Trophoblast cell (in vitro differentiated cells and primary cell): ENCODE results near the gene THSD4.
A peak's percentile ranks its signal among the peaks of the same experiment; 100 is the strongest.

Experiments
- DNase-seq, 2 donors: peaks; one replicate each; pipeline ENCODE4 v3.0.0-alpha.2; 2016
- H2AFZ ChIP-seq: 2 replicates; pipeline ENCODE4 v1.6.1; 2013; ENCODE audit warnings: low read length, moderate library complexity, mild to moderate bottlenecking; ENCODE audit not compliant: insufficient read depth, poor library complexity
- H2AK5ac ChIP-seq: 2 replicates; pipeline ENCODE4 v1.6.1; 2013; ENCODE audit warnings: mild to moderate bottlenecking, low read length
- H2BK120ac ChIP-seq: 2 replicates; pipeline ENCODE4 v1.6.1; 2013; ENCODE audit warnings: low read length, mild to moderate bottlenecking, moderate library complexity; ENCODE audit not compliant: insufficient read depth, poor library complexity
- H2BK12ac ChIP-seq: 2 replicates; pipeline ENCODE4 v1.6.1; 2013; ENCODE audit warnings: mild to moderate bottlenecking, low read length, moderate library complexity
- H2BK5ac ChIP-seq: 2 replicates; pipeline ENCODE4 v1.6.1; 2013; ENCODE audit warnings: low read length, low read depth, moderate library complexity, mild to moderate bottlenecking; ENCODE audit not compliant: poor library complexity
- H3K14ac ChIP-seq: 2 replicates; pipeline ENCODE4 v1.6.1; 2013; ENCODE audit warnings: mild to moderate bottlenecking, low read length
- H3K18ac ChIP-seq: 2 replicates; pipeline ENCODE4 v1.6.1; 2013; ENCODE audit warnings: mild to moderate bottlenecking, low read length
- H3K23ac ChIP-seq: 2 replicates; pipeline ENCODE4 v1.6.1; 2013; ENCODE audit warnings: low read length
- H3K27ac ChIP-seq: 2 replicates; pipeline ENCODE4 v1.5.1; 2013; ENCODE audit warnings: low read depth, mild to moderate bottlenecking, inconsistent platforms, low read length, moderate library complexity
- H3K27me3 ChIP-seq: 2 replicates; pipeline ENCODE4 v1.6.1; 2013; ENCODE audit warnings: inconsistent platforms, mild to moderate bottlenecking, low read length, moderate library complexity; ENCODE audit not compliant: insufficient read depth
- H3K36me3 ChIP-seq, 2 experiments: 1 replicate in 1 of 2; 2 replicates in 1 of 2; pipeline ENCODE4 v1.6.1; 2013; ENCODE audit warnings: low read length in 2 of 2, mild to moderate bottlenecking in 2 of 2, moderate library complexity in 1 of 2; ENCODE audit not compliant: insufficient read depth in 2 of 2, control insufficient read depth in 1 of 2
- H3K4ac ChIP-seq: 2 replicates; pipeline ENCODE4 v1.6.1; 2013; ENCODE audit warnings: low read depth, mild to moderate bottlenecking, low read length, moderate library complexity
- H3K4me1 ChIP-seq, 2 experiments: 1 replicate in 1 of 2; 2 replicates in 1 of 2; pipeline ENCODE4 v1.6.1; 2013; ENCODE audit warnings: low read length in 2 of 2, mild to moderate bottlenecking in 2 of 2, moderate library complexity in 1 of 2; ENCODE audit not compliant: insufficient read depth in 2 of 2, control insufficient read depth in 1 of 2
- H3K4me2 ChIP-seq: 2 replicates; pipeline ENCODE4 v1.6.1; 2013; ENCODE audit warnings: inconsistent platforms, mild to moderate bottlenecking, low read length, moderate library complexity
- H3K4me3 ChIP-seq: 2 replicates; pipeline ENCODE4 v1.5.1; 2013; ENCODE audit warnings: mild to moderate bottlenecking, low read depth, low read length, inconsistent platforms
- H3K79me1 ChIP-seq: one replicate; pipeline ENCODE4 v1.6.1; 2013; ENCODE audit warnings: low read length
- H3K79me2 ChIP-seq: 2 replicates; pipeline ENCODE4 v1.6.1; 2013; ENCODE audit warnings: low read length, mild to moderate bottlenecking; ENCODE audit not compliant: control insufficient read depth, insufficient read depth, poor library complexity
- H3K9ac ChIP-seq: 2 replicates; pipeline ENCODE4 v1.6.1; 2013; ENCODE audit warnings: mild to moderate bottlenecking, low read length
- H3K9me3 ChIP-seq: 2 replicates; pipeline ENCODE4 v1.6.1; 2013; ENCODE audit warnings: low read depth, mild to moderate bottlenecking, control low read depth, inconsistent platforms, low read length; ENCODE audit not compliant: insufficient read depth
- H4K12ac ChIP-seq: 2 replicates; pipeline ENCODE4 v1.6.1; 2013; ENCODE audit warnings: low read depth, mild to moderate bottlenecking, low read length, moderate library complexity
- H4K8ac ChIP-seq: 2 replicates; pipeline ENCODE4 v1.6.1; 2013; ENCODE audit warnings: low read depth, mild to moderate bottlenecking, low read length, moderate library complexity
- H4K91ac ChIP-seq: one replicate; pipeline ENCODE4 v1.6.1; 2013; ENCODE audit warnings: low read depth, mild to moderate bottlenecking, low read length, moderate library complexity
- WGBS: extraction: QIAGEN DNeasy Blood & Tissue Kit; methylation state at CpG from one replicate; pipeline ENCODE4 v1.1.7; 2013; ENCODE audit warnings: missing lambda C conversion rate; ENCODE audit not compliant: insufficient read length, insufficient coverage; ENCODE audit errors: extremely low coverage; 5-methylcytosine and 5-hydroxymethylcytosine counted together

Gene THSD4

DNA sequence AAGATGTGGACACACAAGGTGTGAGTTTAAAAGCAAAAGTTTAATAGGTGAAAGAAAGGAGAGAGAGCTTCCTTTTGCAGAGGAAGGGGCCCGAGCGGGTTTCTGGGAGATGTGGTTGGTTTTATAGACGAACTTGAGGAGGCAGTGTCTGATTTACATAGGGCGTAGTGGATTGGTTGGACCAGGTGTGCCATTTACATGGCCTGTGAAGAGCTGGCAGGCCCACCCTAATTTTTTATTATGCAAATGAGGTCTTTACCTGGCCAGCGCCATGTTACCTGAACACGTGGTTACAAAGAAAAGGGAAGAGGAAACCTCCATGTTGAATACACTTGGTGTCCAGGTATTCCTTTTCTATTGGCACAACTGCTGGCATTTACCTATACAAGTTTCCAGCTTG lies 42.8 kb upstream of the THSD4 start:
- Histone ChIP-seq H3K36me3 (no peaks in the 10 kb centered on the region), H3K9me3 (peaks cover 2% of the 10 kb centered on the region), H2AK5ac (no peak overlapping the region), H3K4ac (no peak overlapping the region), H2BK12ac (no peak overlapping the region), H3K79me1 (no peaks in the 10 kb centered on the region), H3K14ac (no peak overlapping the region), H4K12ac (no peak overlapping the region), H2AFZ (no peak overlapping the region), H3K27ac (no peak overlapping the region), H2BK120ac (no peak overlapping the region), H3K18ac (no peak overlapping the region), H3K4me1 (no peaks in the 10 kb centered on the region), H3K23ac (no peak overlapping the region), H2BK5ac (no peak overlapping the region), H3K4me2 (no peak overlapping the region), H3K79me2 (no peaks in the 10 kb centered on the region), H4K8ac (no peak overlapping the region), H3K9ac (no peak overlapping the region), H4K91ac (no peak overlapping the region), H3K4me3 (no peak overlapping the region), H3K27me3 (no peaks in the 10 kb centered on the region)
- no CpG with 5 or more reads among the region's 6 CpGs for WGBS
- DNase-seq, result no peak

DNA sequence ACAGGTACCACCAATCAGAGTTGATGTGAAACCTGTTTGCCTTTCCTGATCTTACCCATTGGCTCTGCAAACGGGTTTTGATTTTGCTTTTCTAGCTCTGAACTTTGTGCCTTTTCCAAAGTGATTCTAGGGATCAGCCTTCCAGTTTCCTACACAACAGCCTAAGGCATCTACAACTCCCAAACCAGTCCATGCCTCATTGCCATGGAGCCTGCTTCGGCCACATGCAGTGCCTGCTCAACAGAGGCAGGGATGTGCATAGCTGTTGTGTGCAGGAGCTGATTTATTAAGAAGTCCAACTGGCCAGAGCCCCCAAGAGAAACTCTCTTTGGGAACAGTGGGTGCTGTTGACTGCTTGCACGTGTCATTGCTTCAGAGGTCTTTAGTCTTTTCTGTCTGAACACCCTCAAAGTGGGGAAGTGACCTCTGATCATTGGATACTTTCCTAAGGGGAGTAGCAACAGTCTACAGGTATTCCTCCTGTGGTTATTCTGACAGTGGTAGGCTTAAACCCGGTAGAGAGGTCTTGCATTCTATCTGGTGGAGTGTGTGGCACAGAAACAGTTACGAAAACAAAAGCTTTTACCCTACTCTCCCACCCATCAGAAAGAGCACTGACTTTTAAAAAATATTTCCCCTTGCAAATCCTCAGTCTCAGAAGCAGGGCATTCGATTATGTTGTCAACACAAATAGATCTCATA lies 36.6 kb upstream of the THSD4 start:
- Histone ChIP-seq H2AK5ac (no peak overlapping the region), H3K9me3 (peaks cover 2% of the 10 kb centered on the region), H3K23ac (no peak overlapping the region), H3K14ac (no peak overlapping the region), H2BK120ac (no peak overlapping the region), H3K79me1 (no peaks in the 10 kb centered on the region), H4K91ac (no peak overlapping the region), H2BK5ac (no peak overlapping the region), H4K8ac (no peak overlapping the region), H4K12ac (no peak overlapping the region), H3K79me2 (no peaks in the 10 kb centered on the region), H3K9ac (no peak overlapping the region), H3K36me3 (no peaks in the 10 kb centered on the region), H3K4ac (no peak overlapping the region), H3K4me2 (no peak overlapping the region), H3K18ac (no peak overlapping the region), H3K27me3 (no peaks in the 10 kb centered on the region), H2AFZ (no peak overlapping the region), H2BK12ac (no peak overlapping the region), H3K4me3 (no peak overlapping the region), H3K27ac (no peak overlapping the region), H3K4me1 (peaks cover 2 to 8% of the 10 kb centered on the region in 2 experiments)
- no peak for DNase-seq
- WGBS, result no CpG with 5 or more reads among the region's 6 CpGs

DNA sequence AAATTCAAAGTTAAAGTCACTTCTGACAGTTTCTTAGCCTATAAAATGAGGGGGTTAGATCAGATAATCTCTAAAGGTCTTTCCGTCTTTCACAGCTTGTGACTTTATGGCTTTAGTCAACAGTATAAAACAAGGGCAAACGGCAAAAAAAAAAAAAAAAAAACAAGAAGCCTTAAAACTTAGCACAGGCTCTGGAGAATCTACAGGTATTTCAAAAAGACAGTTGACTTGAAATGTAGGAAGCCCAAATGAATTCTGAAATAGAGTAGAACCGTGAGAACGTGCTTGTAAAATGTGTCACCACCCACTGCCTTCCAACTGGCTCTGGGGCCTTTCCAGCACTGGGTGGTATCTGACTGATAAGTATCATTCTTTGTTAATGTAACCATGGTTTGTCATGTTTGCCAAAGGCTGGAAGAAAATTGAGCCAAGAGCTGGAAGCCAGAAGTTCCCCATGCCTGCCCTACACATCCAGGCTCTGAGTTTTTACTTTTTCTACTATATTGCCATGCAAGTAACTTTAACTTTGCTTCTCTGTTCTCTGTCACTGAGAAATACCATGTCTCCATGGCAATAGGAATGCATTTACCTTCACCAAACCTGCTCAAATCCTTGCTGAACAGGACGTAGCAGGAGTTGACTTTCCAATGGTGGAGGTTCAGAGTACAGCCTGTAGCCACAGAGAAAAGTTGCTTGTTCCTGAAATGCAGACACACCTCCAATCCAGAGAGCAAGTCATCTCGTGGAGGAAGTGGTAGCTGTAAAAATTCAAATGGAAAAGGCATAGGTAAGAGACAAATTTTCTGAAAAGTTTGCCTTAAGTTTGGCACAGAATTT lies 35.8 kb upstream of the THSD4 start:
- Histone ChIP-seq H3K4me1 (peaks cover 2 to 8% of the 10 kb centered on the region in 2 experiments), H3K4me2 (no peak overlapping the region)
- WGBS, result no CpG with 5 or more reads among the region's 6 CpGs

DNA sequence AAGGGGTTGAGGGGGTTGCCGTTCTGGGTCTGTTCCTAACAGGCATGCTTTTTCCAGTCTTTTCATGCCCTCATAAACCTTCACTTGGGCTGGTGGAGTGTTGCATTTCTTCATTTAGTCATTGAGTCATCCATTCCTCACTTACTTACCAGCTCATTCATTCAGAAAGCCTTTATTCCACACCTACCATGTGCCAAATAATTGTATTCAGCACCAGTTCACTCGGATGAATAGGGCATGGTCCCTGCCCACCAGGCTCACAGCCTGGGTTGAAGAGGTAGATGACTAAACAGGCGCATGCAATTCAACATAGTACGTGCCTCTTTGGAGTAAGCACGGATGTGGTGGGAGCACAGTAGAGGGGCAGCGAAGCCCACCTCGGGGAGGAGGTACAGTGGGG lies 35.1 kb upstream of the THSD4 start:
- no CpG with 5 or more reads among the region's 7 CpGs for WGBS
- no peak overlapping the region for H4K12ac ChIP-seq
- peaks cover 2 to 8% of the 10 kb centered on the region in 2 experiments for H3K4me1 ChIP-seq
- no peak overlapping the region for H3K23ac ChIP-seq
- H2BK12ac ChIP-seq, result no peak overlapping the region
- H3K4me2 ChIP-seq, result no peak overlapping the region
- no peak overlapping the region for H3K14ac ChIP-seq
- no peak overlapping the region for H2AFZ ChIP-seq
- no peaks in the 10 kb centered on the region for H3K79me2 ChIP-seq
- H2BK5ac ChIP-seq, result no peak overlapping the region
- H3K36me3 ChIP-seq, result no peaks in the 10 kb centered on the region
- H3K9ac ChIP-seq, result no peak overlapping the region
- H3K27me3 ChIP-seq, result no peaks in the 10 kb centered on the region
- no peak overlapping the region for H3K4me3 ChIP-seq
- no peaks in the 10 kb centered on the region for H3K79me1 ChIP-seq
- peak in 1 of 2 donors; percentile 33 for DNase-seq
- H4K8ac ChIP-seq, result no peak overlapping the region
- H3K27ac ChIP-seq, result no peak overlapping the region
- no peak overlapping the region for H3K4ac ChIP-seq
- H2AK5ac ChIP-seq, result no peak overlapping the region
- no peak overlapping the region for H4K91ac ChIP-seq
- H3K9me3 ChIP-seq, result peaks cover 2% of the 10 kb centered on the region
- H3K18ac ChIP-seq, result no peak overlapping the region
- H2BK120ac ChIP-seq, result no peak overlapping the region

More for the DNA sequence above, 35.8 kb upstream of the THSD4 start:
- no peak overlapping the region for H3K9ac ChIP-seq
- H2BK12ac ChIP-seq, result no peak overlapping the region
- H2AK5ac ChIP-seq, result no peak overlapping the region
- no peak overlapping the region for H4K8ac ChIP-seq
- H3K27ac ChIP-seq, result no peak overlapping the region
- no peak overlapping the region for H2AFZ ChIP-seq
- H3K4me3 ChIP-seq, result no peak overlapping the region
- H3K27me3 ChIP-seq, result no peaks in the 10 kb centered on the region
- no peaks in the 10 kb centered on the region for H3K79me2 ChIP-seq
- peak; percentile 80 to 88 for DNase-seq
- H3K9me3 ChIP-seq, result peaks cover 2% of the 10 kb centered on the region
- H3K79me1 ChIP-seq, result no peaks in the 10 kb centered on the region
- no peaks in the 10 kb centered on the region for H3K36me3 ChIP-seq
- no peak overlapping the region for H3K4ac ChIP-seq
- H4K12ac ChIP-seq, result no peak overlapping the region
- no peak overlapping the region for H2BK120ac ChIP-seq
- H3K18ac ChIP-seq, result no peak overlapping the region
- H4K91ac ChIP-seq, result no peak overlapping the region
- no peak overlapping the region for H3K23ac ChIP-seq
- H2BK5ac ChIP-seq, result no peak overlapping the region
- no peak overlapping the region for H3K14ac ChIP-seq
